Neutrophil (primary cell): ENCODE results near the gene SERPINB1.

Experiments used
- H3K27ac ChIP-seq: fragments of 200-600 bp; sonication (generic); 2 replicates; pipeline ENCODE4 v1.5.1; 2016; ENCODE audit warnings: mild to moderate bottlenecking, moderate library complexity
- H3K27me3 ChIP-seq: fragments of 200-600 bp; sonication (generic); 2 replicates; pipeline ENCODE4 v1.6.0; 2016; ENCODE audit warnings: mild to moderate bottlenecking
- H3K36me3 ChIP-seq: fragments of 200-600 bp; sonication (generic); 2 replicates; pipeline ENCODE4 v1.5.1; 2017
- H3K4me1 ChIP-seq, 2 experiments: fragments of 200-600 bp in 1 of 2; sonication (generic) in 1 of 2; 1 replicate in 1 of 2; 2 replicates in 1 of 2; pipeline versions ENCODE4 v1.5.1 to v1.6.1; 2013 to 2016; ENCODE audit warnings: low read depth in 1 of 2, low read length in 1 of 2, mild to moderate bottlenecking in 1 of 2, moderate library complexity in 1 of 2; ENCODE audit not compliant: control insufficient read depth in 1 of 2, insufficient read depth in 1 of 2
- H3K4me3 ChIP-seq, 2 experiments: fragments of 200-600 bp in 1 of 2; sonication (generic) in 1 of 2; 1 replicate in 1 of 2; 2 replicates in 1 of 2; pipeline ENCODE4 v1.5.1; 2013 to 2016; ENCODE audit warnings: low read depth in 1 of 2, low read length in 1 of 2, mild to moderate bottlenecking in 1 of 2, moderate library complexity in 1 of 2
- H3K9me3 ChIP-seq: fragments of 200-600 bp; sonication (generic); 2 replicates; pipeline ENCODE4 v1.5.1; 2016
- CTCF ChIP-seq: fragments of 200-600 bp; sonication (generic); IDR thresholded peaks from 2 replicates; pipeline ENCODE4 v1.5.1; 2016; ENCODE audit warnings: antibody characterized with exemption

Gene SERPINB1

GRCh38 chr6:2870046-2870636, 28.5 kb upstream of the SERPINB1 start:
- H3K27me3 ChIP-seq: no peaks in the 10 kb centered on the region
- H3K4me3 ChIP-seq: no peak overlapping the region
- H3K36me3 ChIP-seq: no peaks in the 10 kb centered on the region
- H3K27ac ChIP-seq: no peak overlapping the region
- peaks cover 31 to 43% of the 10 kb centered on the region in 2 experiments for H3K4me1 ChIP-seq
- H3K9me3 ChIP-seq: no peaks in the 10 kb centered on the region
- TF ChIP-seq CTCF: no peak

- no peak for TF ChIP-seq CTCF
- Histone ChIP-seq H3K27ac (no peak overlapping the region), H3K9me3 (no peaks in the 10 kb centered on the region), H3K4me3 (no peak overlapping the region), H3K4me1 (peaks cover 16 to 28% of the 10 kb centered on the region in 2 experiments), H3K36me3 (no peaks in the 10 kb centered on the region), H3K27me3 (no peaks in the 10 kb centered on the region)
Measured at GRCh38 chr6:2868637-2869036, 27.0 kb upstream of the SERPINB1 start.

GRCh38 chr6:2866171-2866846, 24.6 kb upstream of the SERPINB1 start:
- Histone ChIP-seq H3K27ac (no peak overlapping the region), H3K36me3 (no peaks in the 10 kb centered on the region), H3K27me3 (no peaks in the 10 kb centered on the region), H3K4me1 (peaks cover 0 to 15% of the 10 kb centered on the region in 2 experiments), H3K9me3 (no peaks in the 10 kb centered on the region), H3K4me3 (no peak overlapping the region)
- no peak for TF ChIP-seq CTCF

- no peak overlapping the region for H3K4me3 ChIP-seq
- no peaks in the 10 kb centered on the region for H3K36me3 ChIP-seq
- H3K9me3 ChIP-seq: no peaks in the 10 kb centered on the region
- H3K27ac ChIP-seq: no peak overlapping the region
- no peaks in the 10 kb centered on the region for H3K27me3 ChIP-seq
- peaks cover 0 to 19% of the 10 kb centered on the region in 2 experiments for H3K4me1 ChIP-seq
- no peak for TF ChIP-seq CTCF
Measured at GRCh38 chr6:2865694-2866151, 24.1 kb upstream of the SERPINB1 start.

- peaks cover 0 to 19% of the 10 kb centered on the region in 2 experiments for H3K4me1 ChIP-seq
- no peak overlapping the region for H3K27ac ChIP-seq
Measured at GRCh38 chr6:2865270-2865669, 23.6 kb upstream of the SERPINB1 start.

More at GRCh38 chr6:2865270-2865669, 23.6 kb upstream of the SERPINB1 start:
- Histone ChIP-seq H3K36me3 (no peaks in the 10 kb centered on the region), H3K4me3 (no peak overlapping the region), H3K9me3 (no peaks in the 10 kb centered on the region), H3K27me3 (no peaks in the 10 kb centered on the region)
- no peak for TF ChIP-seq CTCF
